Activated naive CD4-positive, alpha-beta T cell treated with anti-CD3 and anti-CD28 coated beads, Interleukin-2, amount 10 ng/mL, durations not matched to agents 7 days and 5 days (primary cell): ENCODE measurements around the gene MPO.
A peak's percentile ranks its signal among the peaks of the same experiment; 100 is the strongest.

ENCODE experiments used
- CTCF ChIA-PET: fragments of 350-600 bp; sonication (Branson Sonifier 250); formaldehyde crosslinking; loops from one replicate; lab custom pipeline; 2021; ENCODE audit warnings: antibody characterized with exemption; lab: Charles Lee
- DNase-seq: peaks from one replicate; pipeline ENCODE4 v3.0.0-alpha.2; 2020
- H3K27ac Mint-ChIP-seq: one replicate; pipeline ENCODE4 v1.8.0; 2021; ENCODE audit warnings: mild to moderate bottlenecking, moderate library complexity, mixed read lengths
- H3K27me3 Mint-ChIP-seq: one replicate; pipeline ENCODE4 v1.8.0; 2021; ENCODE audit warnings: mild to moderate bottlenecking, mixed read lengths
- H3K36me3 Mint-ChIP-seq: one replicate; pipeline ENCODE4 v1.8.0; 2021; ENCODE audit warnings: mixed read lengths
- H3K4me1 Mint-ChIP-seq: one replicate; pipeline ENCODE4 v1.8.0; 2021; ENCODE audit warnings: mixed read lengths
- H3K4me3 Mint-ChIP-seq: one replicate; pipeline ENCODE4 v1.8.0; 2021; ENCODE audit warnings: mild to moderate bottlenecking, moderate library complexity, mixed read lengths
- H3K9me3 Mint-ChIP-seq: one replicate; pipeline ENCODE4 v1.8.0; 2021; ENCODE audit warnings: mixed read lengths

The MPO gene

GRCh38 chr17:58242171-58242784 lies 38.5 kb downstream of the MPO start:
- Mint-ChIP-seq H3K4me3 (no peak overlapping the region), H3K27me3 (peaks cover 83% of the 10 kb centered on the region), H3K9me3 (no peaks in the 10 kb centered on the region), H3K4me1 (peaks cover 3% of the 10 kb centered on the region), H3K36me3 (no peaks in the 10 kb centered on the region), H3K27ac (no peak overlapping the region)
- no peak for DNase-seq
- CTCF ChIA-PET = interaction anchor here (1.0 to 1.2 kb wide), 3 partner anchors 7 to 13 kb away, joined by 3 to 5 read pairs (median 3); no protein-coding TSS in a partner anchor

- Mint-ChIP-seq H3K4me3 (no peak overlapping the region), H3K27me3 (peaks cover 84% of the 10 kb centered on the region), H3K36me3 (no peaks in the 10 kb centered on the region), H3K27ac (no peak overlapping the region), H3K9me3 (no peaks in the 10 kb centered on the region), H3K4me1 (peaks cover 3% of the 10 kb centered on the region)
- no peak for DNase-seq
- CTCF ChIA-PET = no interaction called here
Measured at GRCh38 chr17:58239987-58240386, 40.7 kb downstream of the MPO start.

GRCh38 chr17:58238147-58238634 lies 42.5 kb downstream of the MPO start, which contains the start of gene LPO:
LPO (plus strand) TSS chr17:58238584; CDS start chr17:58242980, 4,396 bp downstream.
- no peaks in the 10 kb centered on the region for H3K9me3 Mint-ChIP-seq
- no peaks in the 10 kb centered on the region for H3K36me3 Mint-ChIP-seq
- CTCF ChIA-PET = interaction anchor here (1.4 kb wide), 1 partner anchor 22 kb away, joined by 3 read pairs; no protein-coding TSS in a partner anchor
- H3K27ac Mint-ChIP-seq = no peak within 1 kb of the TSS
- no peak for DNase-seq
- H3K4me1 Mint-ChIP-seq = no peaks in the 10 kb centered on the region
- H3K27me3 Mint-ChIP-seq = peaks cover 80% of the 10 kb centered on the region
- no peak within 1 kb of the TSS for H3K4me3 Mint-ChIP-seq

- Mint-ChIP-seq H3K27me3 (peaks cover 75% of the 10 kb centered on the region), H3K4me3 (no peak overlapping the region), H3K4me1 (peaks cover 2% of the 10 kb centered on the region), H3K9me3 (no peaks in the 10 kb centered on the region), H3K27ac (no peak overlapping the region), H3K36me3 (no peaks in the 10 kb centered on the region)
- CTCF ChIA-PET = interaction anchor here (1.8 to 2.9 kb wide), 2 partner anchors 13 to 36 kb away, joined by 7 to 18 read pairs; no protein-coding TSS in a partner anchor
- no peak for DNase-seq
Measured at GRCh38 chr17:58236394-58236793, 44.3 kb downstream of the MPO start.

- CTCF ChIA-PET = interaction anchor here (1.8 to 2.9 kb wide), 2 partner anchors 13 to 36 kb away, joined by 7 to 18 read pairs; no protein-coding TSS in a partner anchor
- H3K27ac Mint-ChIP-seq = no peak overlapping the region
- DNase-seq = no peak
- no peaks in the 10 kb centered on the region for H3K9me3 Mint-ChIP-seq
- H3K4me3 Mint-ChIP-seq = no peak overlapping the region
- peaks cover 70% of the 10 kb centered on the region for H3K27me3 Mint-ChIP-seq
- no peaks in the 10 kb centered on the region for H3K36me3 Mint-ChIP-seq
- peaks cover 2% of the 10 kb centered on the region for H3K4me1 Mint-ChIP-seq
Measured at GRCh38 chr17:58235821-58236220, 44.9 kb downstream of the MPO start.

DNA sequence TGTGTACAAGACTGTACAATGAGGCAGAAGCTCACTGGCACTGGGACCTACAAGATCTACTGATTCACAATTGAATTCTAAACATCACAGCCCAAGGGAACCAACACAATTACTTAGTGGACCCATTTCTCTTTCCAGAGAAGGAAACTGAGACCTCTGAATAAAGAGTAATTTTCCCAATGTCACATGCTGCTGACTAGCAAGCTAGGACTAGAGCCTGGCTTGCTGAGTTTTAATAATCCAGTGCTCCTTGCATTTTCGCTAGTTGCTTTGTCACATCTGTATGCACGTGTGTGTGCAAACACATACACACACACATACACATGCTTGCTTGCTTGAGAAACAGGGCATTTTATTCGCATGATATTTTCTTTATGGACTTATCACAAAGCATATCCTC lies 46.2 kb downstream of the MPO start:
- H3K4me1 Mint-ChIP-seq = peaks cover 2% of the 10 kb centered on the region
- DNase-seq = no peak
- no peak overlapping the region for H3K27ac Mint-ChIP-seq
- H3K27me3 Mint-ChIP-seq = peaks cover 67% of the 10 kb centered on the region
- no peak overlapping the region for H3K4me3 Mint-ChIP-seq
- CTCF ChIA-PET = no interaction called here
- H3K36me3 Mint-ChIP-seq = no peaks in the 10 kb centered on the region
- no peaks in the 10 kb centered on the region for H3K9me3 Mint-ChIP-seq

DNA sequence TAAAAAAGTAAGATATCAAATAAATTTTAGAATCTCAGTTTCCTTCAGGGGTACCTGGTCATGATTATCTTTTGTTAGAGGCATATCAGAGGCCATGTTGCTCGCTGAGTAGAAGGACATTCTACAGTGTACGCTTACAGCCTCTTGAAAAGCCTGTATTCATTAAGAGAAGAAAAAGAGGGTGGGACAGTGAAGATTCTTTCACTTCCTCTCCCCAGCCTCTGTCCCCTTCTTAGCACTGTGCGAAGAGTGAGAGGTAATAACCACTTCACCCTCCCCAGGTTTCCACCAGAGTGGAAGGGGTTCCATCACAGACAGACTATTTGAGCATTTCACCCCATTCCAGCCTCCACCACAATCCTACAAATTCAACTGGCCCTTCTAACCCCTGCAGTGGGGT lies 47.2 kb downstream of the MPO start:
- Mint-ChIP-seq H3K4me3 (no peak overlapping the region), H3K36me3 (no peaks in the 10 kb centered on the region), H3K27me3 (peaks cover 66% of the 10 kb centered on the region), H3K9me3 (no peaks in the 10 kb centered on the region), H3K4me1 (peaks cover 2% of the 10 kb centered on the region), H3K27ac (no peak overlapping the region)
- CTCF ChIA-PET = no interaction called here
- no peak for DNase-seq

DNA sequence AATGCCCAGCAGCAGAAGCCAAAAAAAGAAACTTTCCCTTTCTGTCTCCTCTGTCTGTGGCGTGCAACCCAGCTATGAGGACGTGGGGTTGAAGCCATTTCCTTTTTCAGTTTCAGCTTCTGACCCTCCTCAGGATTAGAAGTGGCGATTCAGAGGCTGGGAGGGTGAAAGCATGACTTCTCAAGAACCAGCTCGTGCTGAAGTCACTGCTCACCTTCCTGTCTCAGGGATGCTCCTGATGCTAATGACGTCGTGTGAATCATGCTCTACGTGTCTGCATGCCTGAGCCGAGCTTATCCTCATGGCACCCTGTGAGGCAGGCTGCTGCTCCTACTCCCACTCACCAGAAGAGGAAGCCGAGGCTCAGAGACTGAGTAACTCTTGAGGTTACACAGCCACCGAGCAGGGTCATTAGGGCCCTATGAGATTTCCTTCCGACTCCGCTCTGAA lies 48.0 kb downstream of the MPO start:
- peaks cover 2% of the 10 kb centered on the region for H3K4me1 Mint-ChIP-seq
- CTCF ChIA-PET = interaction anchor here (1.4 kb wide), 1 partner anchor 17 kb away, joined by 6 read pairs; no protein-coding TSS in a partner anchor
- H3K27me3 Mint-ChIP-seq = peaks cover 66% of the 10 kb centered on the region
- no peak for DNase-seq
- H3K4me3 Mint-ChIP-seq = no peak overlapping the region
- H3K27ac Mint-ChIP-seq = no peak overlapping the region
- H3K9me3 Mint-ChIP-seq = no peaks in the 10 kb centered on the region
- H3K36me3 Mint-ChIP-seq = no peaks in the 10 kb centered on the region

DNA sequence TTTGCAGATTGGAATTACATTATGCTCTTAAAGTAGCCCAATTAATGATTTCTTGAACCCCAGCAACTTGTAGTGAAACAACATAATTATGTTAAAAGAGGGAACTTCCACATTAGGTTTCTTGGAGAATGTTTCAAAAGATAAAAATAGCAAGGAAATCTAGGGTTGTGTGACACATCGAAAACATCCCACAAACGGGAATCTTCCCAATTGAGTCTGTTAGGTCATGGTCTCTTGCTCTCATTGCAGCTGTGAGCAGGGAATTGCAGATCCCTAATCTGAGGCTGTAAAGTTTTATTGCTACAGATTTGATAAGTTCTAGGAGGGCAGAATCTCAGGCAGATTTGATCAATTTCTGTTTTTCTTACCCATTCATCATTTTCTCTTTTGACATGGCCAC lies 49.1 kb downstream of the MPO start:
- Mint-ChIP-seq H3K36me3 (no peaks in the 10 kb centered on the region), H3K4me1 (peaks cover 2% of the 10 kb centered on the region), H3K27me3 (peaks cover 77% of the 10 kb centered on the region), H3K9me3 (no peaks in the 10 kb centered on the region), H3K27ac (no peak overlapping the region), H3K4me3 (no peak overlapping the region)
- no peak for DNase-seq
- CTCF ChIA-PET = interaction anchor here (1.4 kb wide), 2 partner anchors 12 to 18 kb away, joined by 5 to 6 read pairs; partner anchors contain the start of gene MKS1

DNA sequence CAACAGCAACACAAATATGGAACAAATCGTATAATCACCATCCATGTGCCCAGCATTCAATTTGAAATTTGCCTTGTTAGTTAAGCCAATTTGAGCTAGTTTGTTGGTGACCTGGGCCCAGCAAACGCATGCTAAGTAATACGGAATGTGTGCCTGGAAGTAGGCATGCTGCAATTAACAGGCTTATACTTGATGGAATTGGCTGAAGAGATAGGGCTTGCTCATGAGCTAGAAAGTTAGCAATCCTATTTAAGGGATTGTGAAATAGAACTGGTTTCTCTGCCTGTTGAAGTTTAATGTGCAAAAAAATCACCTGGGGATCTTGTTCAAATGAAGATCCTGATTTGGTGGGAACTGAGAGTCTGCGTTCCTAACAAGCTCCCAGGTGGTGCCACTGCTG lies 50.9 kb downstream of the MPO start:
- H3K27ac Mint-ChIP-seq = no peak overlapping the region
- peaks cover 63% of the 10 kb centered on the region for H3K27me3 Mint-ChIP-seq
- no peak overlapping the region for H3K4me3 Mint-ChIP-seq
- CTCF ChIA-PET = interaction anchor here (1.7 kb wide), 1 partner anchor 29 kb away, joined by 4 read pairs; no protein-coding TSS in a partner anchor
- DNase-seq = no peak
- H3K4me1 Mint-ChIP-seq = peaks cover 2% of the 10 kb centered on the region
- no peaks in the 10 kb centered on the region for H3K36me3 Mint-ChIP-seq
- H3K9me3 Mint-ChIP-seq = no peaks in the 10 kb centered on the region

GRCh38 chr17:58229384-58229783 lies 51.4 kb downstream of the MPO start:
- H3K36me3 Mint-ChIP-seq = no peaks in the 10 kb centered on the region
- CTCF ChIA-PET = interaction anchor here (1.0 to 2.7 kb wide), 3 partner anchors 12 to 29 kb away, joined by 3 to 7 read pairs (median 4); no protein-coding TSS in a partner anchor
- H3K27me3 Mint-ChIP-seq = peaks cover 60% of the 10 kb centered on the region
- H3K4me3 Mint-ChIP-seq = no peak overlapping the region
- no peak for DNase-seq
- H3K4me1 Mint-ChIP-seq = peaks cover 2% of the 10 kb centered on the region
- H3K27ac Mint-ChIP-seq = no peak overlapping the region
- H3K9me3 Mint-ChIP-seq = no peaks in the 10 kb centered on the region

DNA sequence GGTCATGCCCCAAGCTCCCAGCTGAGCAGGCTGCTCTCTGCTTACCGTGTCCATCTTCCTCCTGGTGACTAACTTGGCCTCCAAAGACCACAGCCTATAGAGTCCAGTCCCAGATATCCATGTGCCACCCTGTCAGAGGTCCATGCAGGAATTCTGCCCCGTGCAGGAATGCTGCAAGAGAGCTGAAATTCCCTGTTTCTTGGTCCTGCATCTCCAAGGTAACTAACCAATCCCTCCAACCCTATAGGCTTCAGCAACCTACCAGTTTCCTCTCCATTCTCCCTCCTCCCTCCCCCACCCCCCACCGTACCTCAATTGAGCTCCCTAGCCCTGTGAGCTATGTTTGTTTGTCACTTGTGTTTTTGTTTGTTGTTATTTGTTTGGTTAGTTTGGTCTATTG lies 52.1 kb downstream of the MPO start:
- CTCF ChIA-PET = interaction anchor here (1.0 to 2.7 kb wide), 3 partner anchors 13 to 28 kb away, joined by 3 to 7 read pairs (median 4); no protein-coding TSS in a partner anchor
- H3K4me3 Mint-ChIP-seq = no peak overlapping the region
- no peaks in the 10 kb centered on the region for H3K36me3 Mint-ChIP-seq
- no peak for DNase-seq
- no peaks in the 10 kb centered on the region for H3K9me3 Mint-ChIP-seq
- peaks cover 2% of the 10 kb centered on the region for H3K4me1 Mint-ChIP-seq
- H3K27me3 Mint-ChIP-seq = peaks cover 53% of the 10 kb centered on the region
- peak overlapping the region; percentile 24 for H3K27ac Mint-ChIP-seq

DNA sequence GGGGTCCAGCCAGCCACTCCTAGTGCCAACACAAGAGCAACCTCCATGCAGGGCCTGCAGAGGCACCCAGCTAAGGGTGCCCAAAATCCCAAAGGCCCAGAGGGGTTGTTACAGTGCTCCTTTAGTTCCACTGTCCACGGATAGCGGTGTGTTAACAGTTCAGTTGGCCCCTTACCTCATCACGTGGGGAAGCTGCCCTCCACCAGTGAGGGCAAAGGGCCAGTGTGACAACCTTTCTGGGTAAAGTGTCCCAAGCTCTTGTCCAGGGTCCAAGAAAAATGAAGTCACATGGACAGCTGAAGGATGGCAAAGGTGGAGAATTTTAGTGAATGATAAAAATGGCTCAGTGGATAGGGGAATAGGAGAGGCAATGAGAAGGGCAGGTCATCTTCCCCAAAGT lies 53.0 kb downstream of the MPO start:
- H3K27me3 Mint-ChIP-seq = peaks cover 47% of the 10 kb centered on the region
- no peaks in the 10 kb centered on the region for H3K9me3 Mint-ChIP-seq
- H3K4me1 Mint-ChIP-seq = peaks cover 2% of the 10 kb centered on the region
- no peak overlapping the region for H3K27ac Mint-ChIP-seq
- CTCF ChIA-PET = interaction anchor here (2.7 kb wide), 1 partner anchor 22 kb away, joined by 7 read pairs; no protein-coding TSS in a partner anchor
- DNase-seq = no peak
- no peaks in the 10 kb centered on the region for H3K36me3 Mint-ChIP-seq
- H3K4me3 Mint-ChIP-seq = no peak overlapping the region

DNA sequence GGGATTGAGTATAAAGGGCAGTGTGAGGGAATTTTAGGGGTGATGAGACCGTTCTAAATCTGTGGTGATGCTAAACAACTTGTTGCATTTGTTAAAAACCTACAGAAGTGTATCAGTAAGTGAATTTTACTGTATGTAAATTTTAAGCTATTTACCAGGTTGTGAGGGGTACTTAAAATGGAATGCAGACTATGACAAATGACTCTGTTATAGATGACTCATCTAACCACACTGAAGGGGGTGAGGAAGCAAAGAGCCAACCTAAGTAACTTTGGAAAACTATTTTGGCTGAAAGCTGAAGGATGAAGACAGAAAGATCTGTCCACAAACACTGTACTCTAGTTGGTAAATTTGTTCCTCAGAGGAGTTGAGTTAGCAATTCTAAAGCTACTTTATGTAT lies 56.4 kb downstream of the MPO start:
- peaks cover 10% of the 10 kb centered on the region for H3K4me1 Mint-ChIP-seq
- CTCF ChIA-PET = interaction anchor here (1.0 kb wide), 1 partner anchor 24 kb away, joined by 3 read pairs; no protein-coding TSS in a partner anchor
- H3K27ac Mint-ChIP-seq = no peak overlapping the region
- H3K36me3 Mint-ChIP-seq = no peaks in the 10 kb centered on the region
- H3K27me3 Mint-ChIP-seq = peaks cover 25% of the 10 kb centered on the region
- H3K4me3 Mint-ChIP-seq = no peak overlapping the region
- DNase-seq = no peak
- no peaks in the 10 kb centered on the region for H3K9me3 Mint-ChIP-seq
